Right atrium auricular region (tissue), 2 donors: Measurements from ENCODE around the gene NFKBIB. TPM values are rescaled to one million over a fixed set of nuclear protein-coding genes. Genes with fewer than 3 reads are reported as not detected.

ENCODE experiments used
- DNase-seq: peaks from one replicate; pipeline ENCODE4 v3.0.0-alpha.2; 2019; ENCODE audit warnings: low spot score
- H3K27ac ChIP-seq, 2 donors: fragments of 200-600 bp; sonication (generic); 1 replicate in 1 of 2; 2 replicates in 1 of 2; pipeline ENCODE4 v1.5.1; 2016 to 2019
- H3K27me3 ChIP-seq, 2 donors: fragments of 200-600 bp; sonication (generic); one replicate each; pipeline versions ENCODE4 v1.5.1 to v1.6.0; 2017 to 2019
- H3K36me3 ChIP-seq: fragments of 200-600 bp; sonication (generic); one replicate; pipeline ENCODE4 v1.5.1; 2016
- H3K4me1 ChIP-seq, 2 donors: fragments of 200-600 bp; sonication (generic); one replicate each; pipeline versions ENCODE4 v1.5.1 to v1.6.0; 2017 to 2019
- H3K4me3 ChIP-seq, 2 donors: fragments of 200-600 bp; sonication (generic); 1 replicate in 1 of 2; 2 replicates in 1 of 2; pipeline ENCODE4 v1.5.1; 2017 to 2019; ENCODE audit warnings: mild to moderate bottlenecking in 1 of 2, moderate library complexity in 1 of 2
- H3K9me3 ChIP-seq, 2 donors: fragments of 200-600 bp; sonication (generic); one replicate each; pipeline ENCODE4 v1.5.1; 2019
- total RNA-seq, 2 donors: library from RNA; depleted of rRNA; stranded (reverse); fragments of >200 nt; gene quantifications; one replicate each; pipeline ENCODE4 v1.1.0, GENCODE V29; 2016
- TF ChIP-seq, protein P1 (sequence below), 2 donors: fragments of 200-600 bp; sonication (generic); IDR thresholded peaks; one replicate each; pipeline ENCODE4 v1.5.1; 2019; ENCODE audit warnings: antibody characterized with exemption in 2 of 2

Gene NFKBIB
- total RNA-seq, 2 donors from 2014 or later = 13.3 to 29.2 TPM

DNA sequence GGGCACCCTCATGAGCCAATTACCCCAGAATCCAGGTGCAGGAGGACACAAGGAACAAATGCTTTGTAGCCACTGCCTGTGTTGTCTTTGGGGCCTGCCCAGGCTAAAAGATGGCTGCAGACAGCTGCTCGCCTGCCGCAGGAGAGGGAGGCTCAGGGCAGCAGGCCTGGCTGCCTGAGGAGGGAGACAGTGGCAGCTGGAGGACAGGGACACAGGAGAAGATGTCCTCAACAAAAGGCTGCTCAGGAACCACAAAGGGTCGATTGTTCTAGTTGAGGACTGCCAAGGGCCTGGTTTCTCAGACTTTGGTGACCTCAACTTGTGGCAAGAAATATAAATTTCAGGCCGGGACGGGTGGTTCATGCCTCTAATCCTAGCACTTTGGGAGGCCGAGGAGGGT is 8.0 kb upstream of the NFKBIB start:
- no peak overlapping the region for H3K4me3 ChIP-seq
- no peak for DNase-seq
- H3K4me1 ChIP-seq = peaks cover 0 to 29% of the 10 kb centered on the region in 2 donors
- TF ChIP-seq, protein P1, sequence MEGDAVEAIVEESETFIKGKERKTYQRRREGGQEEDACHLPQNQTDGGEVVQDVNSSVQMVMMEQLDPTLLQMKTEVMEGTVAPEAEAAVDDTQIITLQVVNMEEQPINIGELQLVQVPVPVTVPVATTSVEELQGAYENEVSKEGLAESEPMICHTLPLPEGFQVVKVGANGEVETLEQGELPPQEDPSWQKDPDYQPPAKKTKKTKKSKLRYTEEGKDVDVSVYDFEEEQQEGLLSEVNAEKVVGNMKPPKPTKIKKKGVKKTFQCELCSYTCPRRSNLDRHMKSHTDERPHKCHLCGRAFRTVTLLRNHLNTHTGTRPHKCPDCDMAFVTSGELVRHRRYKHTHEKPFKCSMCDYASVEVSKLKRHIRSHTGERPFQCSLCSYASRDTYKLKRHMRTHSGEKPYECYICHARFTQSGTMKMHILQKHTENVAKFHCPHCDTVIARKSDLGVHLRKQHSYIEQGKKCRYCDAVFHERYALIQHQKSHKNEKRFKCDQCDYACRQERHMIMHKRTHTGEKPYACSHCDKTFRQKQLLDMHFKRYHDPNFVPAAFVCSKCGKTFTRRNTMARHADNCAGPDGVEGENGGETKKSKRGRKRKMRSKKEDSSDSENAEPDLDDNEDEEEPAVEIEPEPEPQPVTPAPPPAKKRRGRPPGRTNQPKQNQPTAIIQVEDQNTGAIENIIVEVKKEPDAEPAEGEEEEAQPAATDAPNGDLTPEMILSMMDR (IDR thresholded peaks at IDR 0.05) = no peak
- H3K36me3 ChIP-seq = peaks cover 36% of the 10 kb centered on the region
- peak overlapping the region in 1 of 2 donors; percentile 54 for H3K27ac ChIP-seq
- no peaks in the 10 kb centered on the region for H3K9me3 ChIP-seq
- H3K27me3 ChIP-seq = no peaks in the 10 kb centered on the region

DNA sequence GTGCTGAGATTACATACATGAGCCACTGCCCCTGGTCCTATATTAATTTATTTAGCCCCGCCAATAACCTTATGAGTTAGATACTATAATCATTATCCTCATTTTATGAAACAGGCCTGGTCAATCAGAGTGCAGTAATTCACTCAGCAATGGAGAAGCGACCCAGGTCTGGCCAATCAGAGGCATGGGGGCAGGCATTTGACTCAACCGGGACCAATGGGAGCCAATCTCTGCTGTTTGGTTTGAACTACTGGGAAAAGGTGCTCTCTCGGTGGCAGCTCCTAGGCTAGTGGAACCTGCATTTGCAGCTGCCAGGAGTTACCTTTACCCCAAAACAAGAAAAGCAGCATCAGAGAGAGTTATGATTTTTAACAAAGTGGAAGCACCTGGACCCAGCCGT is 6.9 kb upstream of the NFKBIB start:
- DNase-seq = no peak
- peak overlapping the region in 1 of 2 donors; percentile 66 for H3K27ac ChIP-seq
- TF ChIP-seq, protein P1 (IDR thresholded peaks at IDR 0.05) = no peak

DNA sequence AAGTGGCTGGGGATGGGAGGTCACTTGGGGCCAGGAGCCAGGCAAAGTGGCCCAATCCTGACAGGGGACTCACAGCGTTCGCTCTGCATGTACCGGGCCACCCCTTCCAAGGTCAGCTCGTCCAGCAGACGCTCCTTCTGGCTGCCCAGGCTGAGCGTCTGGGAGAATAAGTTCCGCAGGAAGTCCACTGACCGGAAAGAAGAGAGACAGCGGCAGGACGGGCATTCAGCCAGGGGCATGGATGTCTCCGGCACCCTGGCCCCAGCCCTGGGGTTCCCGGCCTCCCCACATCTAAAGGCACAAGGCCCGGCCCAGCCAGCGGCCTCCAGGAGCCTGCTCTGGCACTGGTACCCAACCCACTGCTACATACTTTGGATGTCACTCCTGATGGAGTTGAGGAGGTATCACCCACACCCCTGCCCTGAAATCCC is 6.4 kb upstream of the NFKBIB start:
- Histone ChIP-seq H3K27ac (peak overlapping the region in 1 of 2 donors; percentile 66), H3K4me1 (peaks cover 0 to 42% of the 10 kb centered on the region in 2 donors)
- no peak for DNase-seq

More for the DNA sequence above, 6.9 kb upstream of the NFKBIB start:
- Histone ChIP-seq H3K27me3 (no peaks in the 10 kb centered on the region), H3K4me1 (peaks cover 0 to 37% of the 10 kb centered on the region in 2 donors), H3K4me3 (no peak overlapping the region), H3K36me3 (peaks cover 36% of the 10 kb centered on the region), H3K9me3 (no peaks in the 10 kb centered on the region)

DNA sequence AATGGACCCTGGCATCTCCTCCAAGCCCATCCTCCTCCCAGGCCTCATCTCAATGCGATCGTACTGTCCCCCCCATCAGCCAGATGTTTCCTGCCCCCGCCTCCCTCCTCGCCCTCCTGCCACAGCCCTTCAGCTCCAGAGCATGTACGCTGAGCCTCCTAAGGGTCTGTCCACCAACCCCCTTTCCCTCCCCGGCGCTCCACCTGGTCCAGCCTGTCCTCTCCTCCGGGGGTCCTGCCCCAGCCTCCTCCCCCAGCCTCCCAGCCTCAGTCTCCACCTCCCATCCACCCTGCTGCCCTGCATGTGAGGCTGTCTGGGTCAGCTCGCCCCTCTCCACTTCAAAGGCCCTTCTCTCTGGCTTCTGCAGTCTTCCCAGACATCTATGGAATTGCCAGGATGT is 4.8 kb upstream of the NFKBIB start:
- Histone ChIP-seq H3K4me3 (no peak overlapping the region), H3K27me3 (no peaks in the 10 kb centered on the region), H3K27ac (peak overlapping the region in 1 of 2 donors; percentile 66), H3K9me3 (no peaks in the 10 kb centered on the region), H3K36me3 (peaks cover 16% of the 10 kb centered on the region), H3K4me1 (peaks cover 0 to 50% of the 10 kb centered on the region in 2 donors)
- TF ChIP-seq, protein P1 (IDR thresholded peaks at IDR 0.05) = no peak
- DNase-seq = no peak

More for the DNA sequence above, 6.4 kb upstream of the NFKBIB start:
- peaks cover 32% of the 10 kb centered on the region for H3K36me3 ChIP-seq
- TF ChIP-seq, protein P1 (IDR thresholded peaks at IDR 0.05) = no peak
- no peaks in the 10 kb centered on the region for H3K9me3 ChIP-seq
- H3K27me3 ChIP-seq = no peaks in the 10 kb centered on the region
- no peak overlapping the region for H3K4me3 ChIP-seq

DNA sequence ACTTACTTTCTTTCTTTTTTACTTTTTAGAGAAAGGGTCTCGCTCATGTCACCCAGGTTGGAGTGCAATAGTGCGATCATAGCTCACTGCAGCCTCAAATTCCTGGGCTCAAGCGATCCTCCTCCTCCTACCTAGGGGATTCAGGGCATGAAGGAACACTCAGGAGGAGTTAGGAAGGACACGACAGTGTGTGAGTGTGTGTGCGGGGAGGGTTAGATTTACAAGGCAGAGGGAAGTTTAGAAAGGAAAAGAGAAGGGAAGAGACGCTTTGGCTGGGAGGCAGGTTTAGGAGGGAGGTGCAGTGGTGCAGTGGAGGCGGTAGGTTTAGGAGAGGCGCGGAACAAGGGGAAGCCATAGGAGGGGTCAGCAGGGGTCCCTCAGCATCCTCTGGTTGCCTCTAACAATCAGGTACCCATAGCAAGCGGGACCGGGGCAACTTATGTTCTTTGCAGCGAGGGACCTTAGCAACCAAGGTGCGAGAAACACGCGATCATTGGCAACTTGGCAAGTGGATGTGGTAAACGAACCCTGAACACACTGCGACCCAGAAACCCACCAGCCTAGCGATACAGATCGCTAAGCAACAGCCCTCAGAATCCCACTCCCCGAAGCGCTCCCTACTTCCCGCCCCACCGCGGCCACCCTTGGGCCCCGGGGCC is 852 bp upstream of the NFKBIB start:
- DNase-seq = peak; percentile 61
- Histone ChIP-seq H3K27me3 (no peaks in the 10 kb centered on the region), H3K9me3 (no peaks in the 10 kb centered on the region), H3K4me1 (peaks cover 0 to 47% of the 10 kb centered on the region in 2 donors), H3K27ac (peak overlapping the region; percentile 86 to 94), H3K4me3 (peak overlapping the region; percentile 66 to 94), H3K36me3 (no peaks in the 10 kb centered on the region)
- TF ChIP-seq, protein P1 (IDR thresholded peaks at IDR 0.05) = no peak
